Vagina (tissue), 2 donors: Measurements from ENCODE around the gene LPA. TPM values are rescaled to one million over a fixed set of nuclear protein-coding genes. Genes with fewer than 3 reads are reported as not detected.
"Not testable (repeated sequence)": the region's sequence is repeated elsewhere in the genome, so short reads cannot be mapped to it uniquely, and the experiment has no call there.

Experiments used
- DNase-seq, 2 donors: peaks; one replicate each; pipeline ENCODE4 v3.0.0-alpha.2; 2017; ENCODE audit errors: extremely low spot score in 2 of 2
- H3K27ac ChIP-seq: fragments of 200-600 bp; sonication (generic); one replicate; pipeline ENCODE4 v1.5.1; 2019
- H3K27me3 ChIP-seq: fragments of 200-600 bp; sonication (generic); one replicate; pipeline ENCODE4 v1.5.1; 2019
- H3K36me3 ChIP-seq, 2 donors: fragments of 200-600 bp; sonication (generic); one replicate each; pipeline ENCODE4 v1.5.1; 2017 to 2019
- H3K4me1 ChIP-seq: fragments of 200-600 bp; sonication (generic); one replicate; pipeline ENCODE4 v1.5.1; 2019
- H3K4me3 ChIP-seq, 2 donors: fragments of 200-600 bp; sonication (generic); 1 replicate in 1 of 2; 2 replicates in 1 of 2; pipeline ENCODE4 v1.5.1; 2016 to 2019
- H3K9me3 ChIP-seq: fragments of 200-600 bp; sonication (generic); one replicate; pipeline ENCODE4 v1.5.1; 2019
- CTCF ChIP-seq, 3 experiments: fragments of 450-650 bp in 2 of 3; fragments of 200-600 bp in 1 of 3; sonication (generic) in 1 of 3; IDR thresholded peaks; one replicate each; pipeline ENCODE4 v1.5.1; 2017 to 2019; ENCODE audit warnings: antibody characterized with exemption in 3 of 3, mild to moderate bottlenecking in 2 of 3, moderate library complexity in 2 of 3
- POLR2A ChIP-seq, 2 donors: fragments of 450-650 bp; IDR thresholded peaks; one replicate each; pipeline ENCODE4 v1.6.1; 2017; ENCODE audit warnings: antibody characterized with exemption in 2 of 2, mild to moderate bottlenecking in 2 of 2, moderate library complexity in 2 of 2
- POLR2AphosphoS5 ChIP-seq, 2 donors: sonication (generic); formaldehyde crosslinking; IDR thresholded peaks; one replicate each; pipeline ENCODE4 v1.9.0; 2017; ENCODE audit warnings: antibody characterized with exemption in 2 of 2, mild to moderate bottlenecking in 2 of 2, low read depth in 1 of 2; ENCODE audit not compliant: insufficient read depth in 1 of 2
- intact Hi-C: fragments of 100-400 bp; cut with DNase I; formaldehyde crosslinking; loops from one replicate; pipeline ENCODE4 v1.15.1; 2023
- total RNA-seq: library from RNA; depleted of rRNA; stranded (reverse); fragments of >200 nt; gene quantifications from one replicate; pipeline ENCODE4 v1.2.3, GENCODE V29; 2016

The LPA gene
- total RNA-seq, 1 donor from 2014 or later: 0.49 TPM

GRCh38 chr6:160692369-160692959 lies 28.4 kb upstream of the LPA start:
- no peak for TF ChIP-seq POLR2AphosphoS5 (IDR thresholded peaks at IDR 0.05; ENCODE audit: insufficient read depth in 1 of 2, low read depth in 1 of 2)
- TF ChIP-seq POLR2A (IDR thresholded peaks at IDR 0.05): no peak
- Histone ChIP-seq H3K27me3 (no peaks in the 10 kb centered on the region), H3K4me3 (no peak overlapping the region), H3K9me3 (no peaks in the 10 kb centered on the region), H3K36me3 (no peaks in the 10 kb centered on the region), H3K4me1 (no peaks in the 10 kb centered on the region), H3K27ac (no peak overlapping the region)
- intact Hi-C loops: no loop called here
- DNase-seq: no peak

- no peak for TF ChIP-seq POLR2A (IDR thresholded peaks at IDR 0.05)
- TF ChIP-seq POLR2AphosphoS5 (IDR thresholded peaks at IDR 0.05; ENCODE audit: insufficient read depth in 1 of 2, low read depth in 1 of 2): no peak
- TF ChIP-seq CTCF (IDR thresholded peaks at IDR 0.05): no peak
- Histone ChIP-seq H3K36me3 (no peaks in the 10 kb centered on the region), H3K27me3 (no peaks in the 10 kb centered on the region), H3K4me3 (no peak overlapping the region), H3K27ac (no peak overlapping the region), H3K9me3 (no peaks in the 10 kb centered on the region), H3K4me1 (no peaks in the 10 kb centered on the region)
- intact Hi-C loops: no loop called here
- DNase-seq: no peak
Measured at GRCh38 chr6:160691617-160692016, 27.5 kb upstream of the LPA start.

- no peaks in the 10 kb centered on the region for H3K27me3 ChIP-seq
Measured at GRCh38 chr6:160690458-160690857, 26.4 kb upstream of the LPA start.

GRCh38 chr6:160685762-160686450 lies 21.8 kb upstream of the LPA start:
- TF ChIP-seq POLR2AphosphoS5 (IDR thresholded peaks at IDR 0.05; ENCODE audit: insufficient read depth in 1 of 2, low read depth in 1 of 2): no peak
- no peak for TF ChIP-seq CTCF (IDR thresholded peaks at IDR 0.05)
- no peak for TF ChIP-seq POLR2A (IDR thresholded peaks at IDR 0.05)
- Histone ChIP-seq H3K4me1 (no peaks in the 10 kb centered on the region), H3K9me3 (no peaks in the 10 kb centered on the region), H3K4me3 (no peak overlapping the region), H3K36me3 (no peaks in the 10 kb centered on the region), H3K27me3 (no peaks in the 10 kb centered on the region), H3K27ac (no peak overlapping the region)
- DNase-seq: no peak
- intact Hi-C loops: no loop called here

More at GRCh38 chr6:160690458-160690857, 26.4 kb upstream of the LPA start:
- Histone ChIP-seq H3K4me1 (no peaks in the 10 kb centered on the region), H3K4me3 (no peak overlapping the region), H3K36me3 (no peaks in the 10 kb centered on the region), H3K9me3 (no peaks in the 10 kb centered on the region), H3K27ac (no peak overlapping the region)
- intact Hi-C loops: no loop called here
- DNase-seq: no peak
- no peak for TF ChIP-seq CTCF (IDR thresholded peaks at IDR 0.05)
- TF ChIP-seq POLR2AphosphoS5 (IDR thresholded peaks at IDR 0.05; ENCODE audit: insufficient read depth in 1 of 2, low read depth in 1 of 2): no peak
- no peak for TF ChIP-seq POLR2A (IDR thresholded peaks at IDR 0.05)

GRCh38 chr6:160685101-160685761 lies 21.2 kb upstream of the LPA start:
- H3K27me3 ChIP-seq, H3K4me3 ChIP-seq, H3K27ac ChIP-seq, H3K4me1 ChIP-seq, DNase-seq, H3K36me3 ChIP-seq, H3K9me3 ChIP-seq, intact Hi-C loops: not testable (repeated sequence)

- H3K4me3 ChIP-seq: no peak overlapping the region
Measured at GRCh38 chr6:160679402-160679769, 15.3 kb upstream of the LPA start.

More at GRCh38 chr6:160679402-160679769, 15.3 kb upstream of the LPA start:
- H3K36me3 ChIP-seq: no peaks in the 10 kb centered on the region
- no peak for DNase-seq
- TF ChIP-seq POLR2A (IDR thresholded peaks at IDR 0.05): no peak
- TF ChIP-seq CTCF (IDR thresholded peaks at IDR 0.05): no peak
- TF ChIP-seq POLR2AphosphoS5 (IDR thresholded peaks at IDR 0.05; ENCODE audit: insufficient read depth in 1 of 2, low read depth in 1 of 2): no peak
- intact Hi-C loops: no loop called here
- no peaks in the 10 kb centered on the region for H3K9me3 ChIP-seq
- no peaks in the 10 kb centered on the region for H3K27me3 ChIP-seq
- no peak overlapping the region for H3K27ac ChIP-seq
- H3K4me1 ChIP-seq: peaks cover 7% of the 10 kb centered on the region
